ENCODE measurements around the gene TGFBR3. TPM values are rescaled to one million over a fixed set of nuclear protein-coding genes. Genes with fewer than 3 reads are reported as not detected.

TGFBR3 gene
- total and polyA plus RNA-seq, 2 of the 4 experiments (the other 2 are of a cell fraction), result 3.0 to 11.3 TPM

GRCh38 chr1:91710261-91710660, 175.7 kb downstream of the TGFBR3 start:
- ChIA-PET POLR2A (ENCODE audit: unreplicated experiment) (no interaction called here), CTCF (no interaction called here)
- Histone ChIP-seq H2BK120ac (ENCODE audit: low read depth, low read length) (no peak overlapping the region), H3K9ac (ENCODE audit: low read depth, low read length) (no peak overlapping the region), H4K8ac (ENCODE audit: low read depth in 2 of 2, low read length in 2 of 2) (no peak overlapping the region), H3K14ac (replicated peaks; ENCODE audit: low read depth, low read length) (no peak overlapping the region), H2AFZ (replicated peaks; ENCODE audit: low read length, poor library complexity) (no peak overlapping the region), H4K20me1 (ENCODE audit: insufficient read depth, low read length) (no peaks in the 10 kb centered on the region), H4K91ac (ENCODE audit: insufficient read depth, low read depth, low read length) (no peak overlapping the region), H3K4me2 (ENCODE audit: low read depth, low read length) (no peak overlapping the region), H3K4ac (ENCODE audit: low read depth, low read length) (no peak overlapping the region), H2BK20ac (ENCODE audit: low read depth, low read length) (no peak overlapping the region), H3K56ac (ENCODE audit: extremely low read depth, insufficient read depth, low read length) (no peak overlapping the region), H3K23ac (ENCODE audit: low read depth, low read length) (no peak overlapping the region), H3K36me3 (ENCODE audit: control insufficient read depth, insufficient read depth, low read length) (peaks cover 26% of the 10 kb centered on the region), H2BK5ac (ENCODE audit: low read depth, low read length, poor library complexity, severe bottlenecking) (no peak overlapping the region), H2AK9ac (replicated peaks; ENCODE audit: low read depth, low read length, poor library complexity) (no peak overlapping the region), H4K5ac (ENCODE audit: low read depth, low read length) (no peak overlapping the region), H3K4me1 (ENCODE audit: control insufficient read depth, insufficient read depth, low read length) (peaks cover 6% of the 10 kb centered on the region), H3K18ac (ENCODE audit: low read depth, low read length) (no peak overlapping the region), H3K79me1 (ENCODE audit: low read depth in 1 of 2, low read length in 2 of 2) (no peaks in the 10 kb centered on the region), H3K9me1 (ENCODE audit: insufficient read depth, low read length) (no peaks in the 10 kb centered on the region), H3K27me3 (ENCODE audit: control insufficient read depth, insufficient read depth, low read length) (no peaks in the 10 kb centered on the region), H3K9me3 (ENCODE audit: control insufficient read depth, insufficient read depth, low read length) (no peaks in the 10 kb centered on the region), H3K27ac (ENCODE audit: insufficient read depth, low read length) (no peak overlapping the region), H2BK15ac (ENCODE audit: low read depth, low read length) (no peak overlapping the region), H3K4me3 (ENCODE audit: insufficient read depth, low read depth, low read length) (no peak overlapping the region), H2AK5ac (ENCODE audit: low read depth, low read length) (no peak overlapping the region)
- WGBS, 2 experiments (ENCODE audit: extremely low coverage in 2 of 2, insufficient read length in 1 of 2), result 90% methylated on average over 2 of the region's 4 CpGs; no CpG with 5 or more reads in 1 of the 2 experiments
- intact Hi-C loops (cut with micrococcal nuclease), result no loop called here
- TF ChIP-seq MAZ (IDR thresholded peaks at IDR 0.05; ENCODE audit: borderline replicate concordance, low read depth, low read length) (no peak), MAFK (IDR thresholded peaks at IDR 0.05; ENCODE audit: low read depth, low read length) (no peak), BHLHE40 (IDR thresholded peaks at IDR 0.05; ENCODE audit: low read depth, low read length) (no peak), CEBPB (IDR thresholded peaks at IDR 0.05; ENCODE audit: low read depth, low read length) (no peak), CTCF (conservative IDR thresholded peaks at IDR 0.05; ENCODE audit: low read depth, low read length) (no peak), RCOR1 (IDR thresholded peaks at IDR 0.05; ENCODE audit: insufficient replicate concordance, low read length) (no peak)
- TF ChIP-seq, protein P1, sequence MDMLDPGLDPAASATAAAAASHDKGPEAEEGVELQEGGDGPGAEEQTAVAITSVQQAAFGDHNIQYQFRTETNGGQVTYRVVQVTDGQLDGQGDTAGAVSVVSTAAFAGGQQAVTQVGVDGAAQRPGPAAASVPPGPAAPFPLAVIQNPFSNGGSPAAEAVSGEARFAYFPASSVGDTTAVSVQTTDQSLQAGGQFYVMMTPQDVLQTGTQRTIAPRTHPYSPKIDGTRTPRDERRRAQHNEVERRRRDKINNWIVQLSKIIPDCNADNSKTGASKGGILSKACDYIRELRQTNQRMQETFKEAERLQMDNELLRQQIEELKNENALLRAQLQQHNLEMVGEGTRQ (IDR thresholded peaks at IDR 0.05; ENCODE audit: low read depth, low read length), result no peak
- TF ChIP-seq, protein P2, sequence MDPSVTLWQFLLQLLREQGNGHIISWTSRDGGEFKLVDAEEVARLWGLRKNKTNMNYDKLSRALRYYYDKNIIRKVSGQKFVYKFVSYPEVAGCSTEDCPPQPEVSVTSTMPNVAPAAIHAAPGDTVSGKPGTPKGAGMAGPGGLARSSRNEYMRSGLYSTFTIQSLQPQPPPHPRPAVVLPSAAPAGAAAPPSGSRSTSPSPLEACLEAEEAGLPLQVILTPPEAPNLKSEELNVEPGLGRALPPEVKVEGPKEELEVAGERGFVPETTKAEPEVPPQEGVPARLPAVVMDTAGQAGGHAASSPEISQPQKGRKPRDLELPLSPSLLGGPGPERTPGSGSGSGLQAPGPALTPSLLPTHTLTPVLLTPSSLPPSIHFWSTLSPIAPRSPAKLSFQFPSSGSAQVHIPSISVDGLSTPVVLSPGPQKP (IDR thresholded peaks at IDR 0.05; ENCODE audit: borderline replicate concordance, low read depth, low read length), result no peak
- DNase-seq, result no peak
- dilution Hi-C loops (cut with HindIII; ENCODE audit: low sequenced_read_pairs, unreplicated experiment), result no loop called here
- in situ Hi-C loops (cut with MboI; ENCODE audit: low sequenced_read_pairs), result no loop called here
- BruUV-seq (replicated peaks), result no TSS peak
- no peak for ATAC-seq (ENCODE audit: low read depth)
